Psoas muscle (tissue), 8 donors: Measurements from ENCODE around the gene NANOG. TPM values are rescaled to one million over a fixed set of nuclear protein-coding genes. Genes with fewer than 3 reads are reported as not detected.
"Not testable (repeated sequence)": the region's sequence is repeated elsewhere in the genome, so short reads cannot be mapped to it uniquely, and the experiment has no call there.

ENCODE experiments used
- ATAC-seq, 4 donors: fragments of 200-7000 bp; cut with Tn5 transposase; one replicate each; pipeline ENCODE4 v1.9.1; 2020; ENCODE audit warnings: moderate library complexity in 3 of 4, mild to moderate bottlenecking in 2 of 4
- DNase-seq, 2 donors: peaks; one replicate each; pipeline ENCODE4 v3.0.0-alpha.2; 2020
- H3K27ac ChIP-seq: fragments of 200-600 bp; one replicate; pipeline ENCODE4 v1.8.0; 2022
- H3K27me3 ChIP-seq, 3 donors: fragments of 200-600 bp in 1 of 3; one replicate each; pipeline versions ENCODE4 v1.6.1 to v1.8.0; 2013 to 2022; ENCODE audit warnings: low read length in 2 of 3, mild to moderate bottlenecking in 2 of 3, moderate library complexity in 1 of 3; ENCODE audit not compliant: insufficient read depth in 3 of 3
- H3K36me3 ChIP-seq, 2 donors: fragments of 200-600 bp in 1 of 2; one replicate each; pipeline versions ENCODE4 v1.6.1 to v1.8.0; 2013 to 2022; ENCODE audit warnings: low read depth in 1 of 2, mild to moderate bottlenecking in 1 of 2, moderate library complexity in 1 of 2; ENCODE audit not compliant: insufficient read depth in 1 of 2
- H3K4me1 ChIP-seq: fragments of 200-600 bp; one replicate; pipeline ENCODE4 v1.8.0; 2022
- H3K4me3 ChIP-seq: fragments of 200-600 bp; one replicate; pipeline ENCODE4 v1.8.0; 2022; ENCODE audit warnings: mild to moderate bottlenecking
- H3K9me3 ChIP-seq: fragments of 200-600 bp; one replicate; pipeline ENCODE4 v1.8.0; 2022
- CTCF ChIP-seq: fragments of 200-600 bp; IDR thresholded peaks from one replicate; pipeline ENCODE4 v1.8.0; 2022; ENCODE audit warnings: antibody characterized with exemption
- WGBS, 3 donors: extraction: QIAGEN DNeasy Blood & Tissue Kit; methylation state at CpG; one replicate each; pipeline versions ENCODE4 v1.1.6 to v1.1.7; 2013; 5-methylcytosine and 5-hydroxymethylcytosine counted together
- intact Hi-C, 2 donors: fragments of 100-400 bp; cut with DNase I; formaldehyde crosslinking; loops; one replicate each; pipeline versions ENCODE4 v1.11.0 to v1.14.2; 2022
- polyA plus RNA-seq, 3 donors: library from polyadenylated mRNA; stranded (reverse); fragments of 200-250 nt; gene quantifications; one replicate each; pipeline ENCODE4 v1.2.3, GENCODE V29; 2013
- total RNA-seq, 4 donors: library from RNA; stranded (reverse); fragmentation: NEBNext Ultra II Directional in 2 of 4; extraction: Animal tissue kit (Norgen Biotek cat#: 25700) in 2 of 4; gene quantifications; one replicate each; pipeline versions ENCODE4 v1.2.1 to v1.2.4, GENCODE V29; 2021 to 2023
- donor health status: healthy with polysubstance abuse.
- donor health status: DM: no; HTN: no; CAD: no; lungs with moderate emphysema.
- donor health status: Bipolar disorder and iron deficiency.
- donor health status: healthy.
- donor health status: DM: yes; HTN: yes; CAD: no.
- donor health status: DM: no; HTN: no; CAD: no.
- donor health status: DM: no; HTN: no; CAD: no.
- donor health status: DM: yes; HTN: yes; CAD: no.

The NANOG gene
- total and polyA plus RNA-seq, 7 donors: 0.19 TPM; not detected in 6

DNA sequence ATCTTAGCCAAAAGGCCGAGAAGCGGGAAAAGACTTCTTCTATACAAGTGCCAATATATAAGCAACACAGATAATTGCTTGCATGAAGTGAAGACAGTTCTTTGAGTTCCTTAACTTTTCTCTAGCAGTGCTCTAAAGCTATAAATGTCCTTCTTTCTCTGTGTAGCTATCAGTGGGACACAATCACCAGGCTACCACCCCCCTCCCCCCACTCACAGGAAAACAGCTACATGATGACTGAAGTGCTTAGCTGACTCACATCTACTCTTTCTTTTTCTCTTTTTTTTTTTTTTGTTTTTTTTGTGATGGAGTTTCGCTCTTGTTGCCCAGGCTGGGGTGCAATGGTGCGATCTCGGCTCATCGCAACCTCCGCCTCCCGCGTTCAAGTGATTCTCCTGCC, 53.2 kb downstream of the NANOG start:
- intact Hi-C loops, H3K27ac ChIP-seq, H3K4me1 ChIP-seq, H3K9me3 ChIP-seq, H3K4me3 ChIP-seq, H3K36me3 ChIP-seq, DNase-seq, ATAC-seq: not testable (repeated sequence)
- peaks cover 0 to 11% (median 0%) of the 10 kb centered on the region in 3 donors for H3K27me3 ChIP-seq
- WGBS, 3 donors: 87 to 93% (median 92%) methylated on average over 9 of the region's 9 CpGs

GRCh38 chr12:7843149-7843548, 53.9 kb downstream of the NANOG start:
- peaks cover 0 to 11% (median 0%) of the 10 kb centered on the region in 3 donors for H3K27me3 ChIP-seq
- ATAC-seq, DNase-seq, H3K36me3 ChIP-seq, intact Hi-C loops, H3K4me1 ChIP-seq, H3K27ac ChIP-seq, H3K9me3 ChIP-seq, H3K4me3 ChIP-seq: not testable (repeated sequence)
- 10 to 16% (median 11%) methylated on average over 4 to 5 of the region's 8 CpGs for WGBS, 3 donors

DNA sequence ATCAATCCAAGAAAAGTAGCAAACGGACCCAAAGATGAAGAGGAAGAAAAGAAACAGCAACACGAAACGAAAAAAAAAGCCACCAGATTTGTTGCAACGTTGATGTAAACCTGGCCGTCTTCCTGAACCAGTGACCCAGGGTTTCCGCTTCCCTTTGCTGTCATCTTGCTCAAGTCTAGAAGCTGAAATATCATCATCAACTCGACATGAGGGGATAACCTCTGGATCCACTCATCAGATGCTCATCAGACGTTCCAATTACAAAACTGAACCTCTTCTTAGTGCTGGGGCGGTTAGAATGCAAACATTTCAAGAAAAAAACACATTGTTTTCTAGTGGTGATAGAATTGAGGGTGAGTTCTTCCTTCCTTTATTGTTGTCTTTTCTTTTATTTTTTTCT, 54.4 kb downstream of the NANOG start:
- intact Hi-C loops, ATAC-seq, DNase-seq, H3K9me3 ChIP-seq, H3K4me3 ChIP-seq, H3K27ac ChIP-seq, H3K4me1 ChIP-seq, H3K36me3 ChIP-seq: not testable (repeated sequence)
- H3K27me3 ChIP-seq: peaks cover 0 to 11% (median 0%) of the 10 kb centered on the region in 3 donors
- WGBS, 3 donors: 27 to 41% (median 34%) methylated on average over 3 of the region's 9 CpGs

DNA sequence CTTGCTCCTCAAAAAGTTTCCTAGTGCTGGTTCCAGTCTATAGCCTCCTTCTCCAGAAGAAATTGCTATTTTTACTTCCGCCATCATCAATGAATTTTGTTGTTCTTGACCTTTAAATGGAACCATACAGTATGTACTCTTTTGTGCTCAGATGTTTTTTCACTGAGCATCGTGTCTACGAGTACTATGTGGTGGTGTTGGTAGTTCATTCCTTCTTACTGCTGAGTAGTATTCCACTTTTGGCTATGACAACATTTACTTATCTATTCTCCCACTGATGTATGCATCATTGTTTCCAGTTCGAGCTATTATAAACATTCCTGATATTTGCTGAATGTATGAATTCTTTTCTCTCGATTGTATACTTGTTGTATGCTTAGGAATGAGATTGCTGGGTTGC, 54.9 kb downstream of the NANOG start:
- 66 to 88% (median 82%) methylated on average over 5 of the region's 5 CpGs for WGBS, 3 donors
- no peak for ATAC-seq
- DNase-seq: no peak

DNA sequence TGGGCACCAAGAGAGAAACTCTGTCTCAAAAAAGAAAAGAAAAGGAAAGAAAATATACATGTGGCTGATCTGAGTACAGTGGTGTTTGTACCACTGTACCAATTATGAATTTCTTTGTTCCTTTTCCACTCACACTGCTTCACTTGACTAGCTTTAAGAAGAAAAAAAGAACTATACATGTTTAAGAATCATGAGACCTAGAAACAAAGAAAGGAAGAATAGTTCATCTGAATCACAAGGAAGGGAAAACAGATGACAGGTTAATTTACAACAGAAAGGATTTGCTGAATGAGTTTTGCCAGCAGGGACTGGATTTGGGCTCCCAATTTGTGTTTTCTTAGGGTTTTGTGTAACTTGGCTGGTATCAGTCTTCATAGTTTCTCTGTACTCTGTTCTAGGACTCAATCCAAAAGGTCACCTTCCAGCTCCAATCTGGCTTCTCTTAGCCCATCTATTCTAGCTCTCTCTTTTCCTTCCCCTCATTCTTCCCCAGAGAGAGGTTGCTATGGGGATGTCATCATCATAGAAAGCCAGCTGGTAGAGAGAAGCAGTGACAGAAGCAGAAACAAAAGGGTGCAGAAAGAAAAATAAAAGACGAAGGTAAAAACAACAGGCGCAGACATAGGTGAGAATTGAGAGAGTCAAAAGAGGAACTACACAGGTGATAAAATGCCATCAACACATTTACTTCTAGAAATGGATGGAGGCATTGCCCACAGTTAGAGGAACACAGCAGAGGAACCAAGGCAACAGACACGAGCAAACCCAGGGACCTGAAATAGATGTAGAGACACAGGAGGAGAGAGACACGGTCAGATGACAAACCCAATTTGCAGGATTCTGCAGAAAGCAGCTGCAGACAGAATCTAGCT, 58.3 kb downstream of the NANOG start:
- H3K27ac ChIP-seq, intact Hi-C loops, H3K4me3 ChIP-seq, H3K9me3 ChIP-seq, H3K4me1 ChIP-seq, H3K36me3 ChIP-seq, H3K27me3 ChIP-seq, DNase-seq, ATAC-seq: not testable (repeated sequence)
- 32 to 44% (median 42%) methylated on average over 2 of the region's 4 CpGs for WGBS, 3 donors

More for the DNA sequence above, 54.9 kb downstream of the NANOG start:
- intact Hi-C loops: no loop called here
- Histone ChIP-seq H3K27ac (no peak overlapping the region), H3K36me3 (no peaks in the 10 kb centered on the region), H3K4me3 (no peak overlapping the region), H3K9me3 (no peaks in the 10 kb centered on the region), H3K27me3 (peaks cover 0 to 11% (median 0%) of the 10 kb centered on the region in 3 donors), H3K4me1 (no peaks in the 10 kb centered on the region)
- no peak for TF ChIP-seq CTCF

DNA sequence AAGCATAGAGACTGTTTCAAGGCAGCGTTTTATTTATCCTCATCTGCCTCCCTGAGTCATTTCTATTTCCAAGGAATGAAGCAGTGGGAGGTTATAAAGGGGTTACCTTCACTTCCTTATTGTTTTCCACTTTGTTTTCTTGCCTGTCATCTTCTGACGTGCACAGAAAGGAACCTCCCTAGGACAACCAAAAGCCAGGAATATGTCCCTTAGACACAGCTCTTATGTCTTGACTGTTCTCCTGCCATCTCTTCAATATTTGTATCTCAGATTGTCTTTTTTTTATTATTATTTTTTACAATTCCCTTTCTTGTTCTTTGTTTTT, 58.9 kb downstream of the NANOG start:
- H3K4me1 ChIP-seq, DNase-seq, H3K4me3 ChIP-seq, H3K9me3 ChIP-seq, ATAC-seq, H3K27ac ChIP-seq, H3K27me3 ChIP-seq, intact Hi-C loops, H3K36me3 ChIP-seq: not testable (repeated sequence)
- 13 to 24% (median 14%) methylated on average over 2 of the region's 2 CpGs for WGBS, 3 donors

Other genes starting within 250 kb of the NANOG start
- gene APOBEC1, start 123.5 kb upstream of the NANOG start, total RNA-seq: not detected
- gene APOBEC1, start 123.5 kb upstream of the NANOG start, polyA plus RNA-seq: under 1 TPM in 1 of 3 donors, not detected in 2; 0.18 TPM
- gene GDF3, start 93.6 kb upstream of the NANOG start, total RNA-seq: under 1 TPM in 1 of 4 donors, not detected in 3; 0.30 TPM
- gene GDF3, start 93.6 kb upstream of the NANOG start, polyA plus RNA-seq: under 1 TPM; 0.04 to 0.37 (median 0.05) TPM
- not detected for gene DPPA3, start 78.0 kb upstream of the NANOG start, total RNA-seq
- not detected for gene DPPA3, start 78.0 kb upstream of the NANOG start, polyA plus RNA-seq
- not detected for gene CLEC4C, start 42.0 kb upstream of the NANOG start, total RNA-seq
- not detected for gene CLEC4C, start 42.0 kb upstream of the NANOG start, polyA plus RNA-seq
- not detected for gene NANOGNB, start 24.2 kb upstream of the NANOG start, total RNA-seq
- gene NANOGNB, start 24.2 kb upstream of the NANOG start, polyA plus RNA-seq: not detected
- gene SLC2A14, start 83.5 kb downstream of the NANOG start, total RNA-seq: under 1 TPM; 0.08 to 0.37 (median 0.35) TPM
- under 1 TPM in 2 of 3 donors, not detected in 1; 0.03 to 0.06 TPM for gene SLC2A14, start 83.5 kb downstream of the NANOG start, polyA plus RNA-seq
- gene SLC2A3, start 146.8 kb downstream of the NANOG start, total RNA-seq: 10 to 100 TPM in 1 of 4 donors, 1 to 10 TPM in 3; 4.6 to 18.9 (median 6.9) TPM
- gene SLC2A3, start 146.8 kb downstream of the NANOG start, polyA plus RNA-seq: 1 to 10 TPM; 1.8 to 3.2 (median 1.9) TPM
- 10 to 100 TPM; 24.5 to 51.3 (median 37.7) TPM for gene FOXJ2, start 243.3 kb downstream of the NANOG start, total RNA-seq
- gene FOXJ2, start 243.3 kb downstream of the NANOG start, polyA plus RNA-seq: 10 to 100 TPM in 1 of 3 donors, 1 to 10 TPM in 2; 7.9 to 24.1 (median 9.5) TPM